GM12891 (cell line): ENCODE measurements around the gene CYP3A5.

Source experiments
- POLR2A ChIP-seq: IDR thresholded peaks from 2 replicates; pipeline ENCODE4 v1.6.1; 2011; ENCODE audit warnings: low read depth, low read length, control low read depth
- POLR2AphosphoS5 ChIP-seq: IDR thresholded peaks from 2 replicates; pipeline ENCODE4 v1.6.1; 2011; ENCODE audit warnings: low read depth, low read length, control low read depth

- no peak for TF ChIP-seq POLR2AphosphoS5
- TF ChIP-seq POLR2A = no peak
These were observed 14.3 kb downstream of the CYP3A5 start for GRCh38 chr7:99665312-99666012.
